ENCODE results near the gene TTC33.

GRCh38 chr5:40801771-40802562, 46.2 kb upstream of the TTC33 start:
- TF ChIP-seq EZH2phosphoT487 (IDR thresholded peaks at IDR 0.05; ENCODE audit: insufficient read depth, low read depth) = no peak
- TF ChIP-seq EZH2 (IDR thresholded peaks at IDR 0.05; ENCODE audit: insufficient read depth, poor library complexity, severe bottlenecking) = no peak

Data from GM23248 (cell line).